Colonic mucosa (tissue), 4 donors: Measurements from ENCODE around the gene NLRP6. TPM values are rescaled to one million over a fixed set of nuclear protein-coding genes. Genes with fewer than 3 reads are reported as not detected.

ENCODE experiments used
- DNase-seq: peaks from one replicate; pipeline ENCODE4 v3.0.0-alpha.2; 2020
- H3K27ac ChIP-seq: fragments of 200-600 bp; one replicate; pipeline ENCODE4 v1.8.0; 2021
- H3K27me3 ChIP-seq: fragments of 200-600 bp; one replicate; pipeline ENCODE4 v1.8.0; 2021
- H3K36me3 ChIP-seq: fragments of 200-600 bp; one replicate; pipeline ENCODE4 v1.8.0; 2021
- H3K4me1 ChIP-seq: fragments of 200-600 bp; one replicate; pipeline ENCODE4 v1.8.0; 2021; ENCODE audit warnings: mild to moderate bottlenecking
- H3K4me3 ChIP-seq: fragments of 200-600 bp; one replicate; pipeline ENCODE4 v1.8.0; 2021
- H3K9ac ChIP-seq, 2 donors: one replicate each; pipeline ENCODE4 v1.7.0; 2013; ENCODE audit warnings: control low read depth in 2 of 2, low read depth in 2 of 2, low read length in 2 of 2
- H3K9me3 ChIP-seq: fragments of 200-600 bp; one replicate; pipeline ENCODE4 v1.8.0; 2021
- intact Hi-C: fragments of 100-400 bp; cut with DNase I; formaldehyde crosslinking; loops from one replicate; pipeline ENCODE4 v1.14.1; 2022
- total RNA-seq, 2 donors: library from RNA; stranded (reverse); fragmentation: NEBNext Ultra II Directional in 1 of 2; extraction: Animal tissue kit (Norgen Biotek cat#: 25700) in 1 of 2; gene quantifications; one replicate each; pipeline ENCODE4 v1.2.1, GENCODE V29; 2021
- TF ChIP-seq, protein P1 (sequence below): fragments of 200-600 bp; IDR thresholded peaks from one replicate; pipeline ENCODE4 v1.8.0; 2022; ENCODE audit warnings: antibody characterized with exemption, mild to moderate bottlenecking
- donor health status: healthy.
- donor health status: DM: no; HTN: no; CAD: no.
- donor health status: DM: no; HTN: no; CAD: no.

The NLRP6 gene
- total RNA-seq, 2 donors from 2014 or later, result 0.17 to 0.72 TPM

GRCh38 chr11:252666-253065 is 25.5 kb upstream of the NLRP6 start:
- no peaks in the 10 kb centered on the region for H3K4me1 ChIP-seq
- no peak overlapping the region for H3K9ac ChIP-seq
- intact Hi-C loops, result loop anchor here (5.0 kb wide), 1 partner anchor 110 kb away; no protein-coding TSS in a partner anchor
- H3K27ac ChIP-seq, result no peak overlapping the region
- H3K27me3 ChIP-seq, result no peaks in the 10 kb centered on the region
- no peak overlapping the region for H3K4me3 ChIP-seq
- no peaks in the 10 kb centered on the region for H3K36me3 ChIP-seq
- TF ChIP-seq, protein P1, sequence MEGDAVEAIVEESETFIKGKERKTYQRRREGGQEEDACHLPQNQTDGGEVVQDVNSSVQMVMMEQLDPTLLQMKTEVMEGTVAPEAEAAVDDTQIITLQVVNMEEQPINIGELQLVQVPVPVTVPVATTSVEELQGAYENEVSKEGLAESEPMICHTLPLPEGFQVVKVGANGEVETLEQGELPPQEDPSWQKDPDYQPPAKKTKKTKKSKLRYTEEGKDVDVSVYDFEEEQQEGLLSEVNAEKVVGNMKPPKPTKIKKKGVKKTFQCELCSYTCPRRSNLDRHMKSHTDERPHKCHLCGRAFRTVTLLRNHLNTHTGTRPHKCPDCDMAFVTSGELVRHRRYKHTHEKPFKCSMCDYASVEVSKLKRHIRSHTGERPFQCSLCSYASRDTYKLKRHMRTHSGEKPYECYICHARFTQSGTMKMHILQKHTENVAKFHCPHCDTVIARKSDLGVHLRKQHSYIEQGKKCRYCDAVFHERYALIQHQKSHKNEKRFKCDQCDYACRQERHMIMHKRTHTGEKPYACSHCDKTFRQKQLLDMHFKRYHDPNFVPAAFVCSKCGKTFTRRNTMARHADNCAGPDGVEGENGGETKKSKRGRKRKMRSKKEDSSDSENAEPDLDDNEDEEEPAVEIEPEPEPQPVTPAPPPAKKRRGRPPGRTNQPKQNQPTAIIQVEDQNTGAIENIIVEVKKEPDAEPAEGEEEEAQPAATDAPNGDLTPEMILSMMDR, result no peak
- no peaks in the 10 kb centered on the region for H3K9me3 ChIP-seq
- DNase-seq, result no peak

- Histone ChIP-seq H3K9me3 (no peaks in the 10 kb centered on the region), H3K27ac (no peak overlapping the region), H3K4me3 (no peak overlapping the region), H3K27me3 (no peaks in the 10 kb centered on the region), H3K9ac (no peak overlapping the region), H3K36me3 (no peaks in the 10 kb centered on the region), H3K4me1 (no peaks in the 10 kb centered on the region)
- TF ChIP-seq, protein P1, result no peak
- no peak for DNase-seq
- intact Hi-C loops, result loop anchor here (5.0 kb wide), 1 partner anchor 109 kb away; no protein-coding TSS in a partner anchor
These were observed 24.9 kb upstream of the NLRP6 start for GRCh38 chr11:253160-253885.

DNA sequence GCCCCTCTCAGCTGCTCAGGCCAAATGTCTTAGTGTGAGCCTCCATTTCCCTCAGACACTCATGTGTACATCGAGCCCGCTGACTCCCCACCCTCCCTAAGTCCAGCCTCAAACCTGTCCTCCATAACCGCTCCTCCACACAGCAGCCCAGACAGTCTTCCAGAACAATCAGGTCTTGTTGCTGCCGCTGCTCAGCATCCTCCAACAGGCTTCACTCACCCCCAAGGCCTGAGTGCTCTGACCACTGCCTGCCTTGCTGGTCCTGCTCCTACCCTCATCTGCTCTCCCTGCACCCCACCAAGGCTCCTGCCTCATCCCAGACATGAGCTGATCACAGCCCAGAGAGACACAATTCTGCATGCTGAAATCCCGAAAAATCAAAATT is 24.3 kb upstream of the NLRP6 start:
- Histone ChIP-seq H3K9ac (no peak overlapping the region), H3K4me3 (no peak overlapping the region), H3K4me1 (no peaks in the 10 kb centered on the region), H3K36me3 (no peaks in the 10 kb centered on the region), H3K27me3 (no peaks in the 10 kb centered on the region), H3K9me3 (no peaks in the 10 kb centered on the region), H3K27ac (no peak overlapping the region)
- TF ChIP-seq, protein P1, result no peak
- intact Hi-C loops, result loop anchor here (5.0 kb wide), 1 partner anchor 108 kb away; no protein-coding TSS in a partner anchor
- DNase-seq, result no peak

DNA sequence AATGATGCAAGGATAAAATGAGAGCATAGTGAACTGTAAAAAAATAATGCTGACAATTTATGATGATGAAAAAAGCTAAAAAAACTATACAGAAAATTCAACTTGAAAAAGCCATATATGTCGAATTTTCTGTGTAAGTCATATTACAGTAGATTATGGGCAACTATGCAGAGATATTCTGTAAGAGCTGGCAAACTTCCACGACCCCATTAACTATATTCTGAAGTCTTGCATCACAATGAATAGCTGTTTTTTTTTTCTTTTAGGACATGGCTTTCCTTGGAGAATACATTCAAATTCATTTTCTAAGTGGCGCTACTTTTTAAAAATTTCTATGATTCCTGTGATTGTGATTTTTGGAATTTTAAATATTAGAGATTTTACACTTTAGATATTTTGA is 23.0 kb upstream of the NLRP6 start:
- H3K27ac ChIP-seq, result no peak overlapping the region
- no peak overlapping the region for H3K9ac ChIP-seq
- intact Hi-C loops, result no loop called here

GRCh38 chr11:255816-256215 is 22.4 kb upstream of the NLRP6 start:
- Histone ChIP-seq H3K36me3 (no peaks in the 10 kb centered on the region), H3K4me3 (no peak overlapping the region), H3K27me3 (no peaks in the 10 kb centered on the region), H3K27ac (no peak overlapping the region), H3K4me1 (no peaks in the 10 kb centered on the region), H3K9me3 (no peaks in the 10 kb centered on the region), H3K9ac (no peak overlapping the region)
- no peak for DNase-seq
- TF ChIP-seq, protein P1, result no peak
- intact Hi-C loops, result no loop called here

More for the DNA sequence above, 23.0 kb upstream of the NLRP6 start:
- TF ChIP-seq, protein P1, result no peak
- Histone ChIP-seq H3K9me3 (no peaks in the 10 kb centered on the region), H3K4me3 (no peak overlapping the region), H3K27me3 (no peaks in the 10 kb centered on the region), H3K4me1 (no peaks in the 10 kb centered on the region), H3K36me3 (no peaks in the 10 kb centered on the region)
- DNase-seq, result no peak
